Stimulated activated CD4-positive, alpha-beta T cell treated with anti-CD3 and anti-CD28 coated beads, Interleukin-12 subunit alpha, Interleukin-12 subunit beta, amount 100 ng/mL, for 48 hours (primary cell): ENCODE results near the gene RTN4.
A peak's percentile ranks its signal among the peaks of the same experiment; 100 is the strongest.

Source experiments
- DNase-seq, 3 donors: peaks; one replicate each; pipeline ENCODE4 v3.0.0-alpha.2; 2020; ENCODE audit warnings: low read depth in 2 of 3, low spot score in 1 of 3

RTN4 gene

GRCh38 chr2:55045780-55046179 lies 4.5 kb downstream of the RTN4 start:
- no peak for DNase-seq

GRCh38 chr2:55043841-55044240 lies 6.4 kb downstream of the RTN4 start:
- DNase-seq, result no peak

GRCh38 chr2:55038428-55038827 lies 11.8 kb downstream of the RTN4 start:
- no peak for DNase-seq

GRCh38 chr2:55035716-55036115 lies 14.5 kb downstream of the RTN4 start:
- no peak for DNase-seq

- no peak for DNase-seq
These were observed 16.3 kb downstream of the RTN4 start for GRCh38 chr2:55033921-55034320.

GRCh38 chr2:55033076-55033742 lies 17.0 kb downstream of the RTN4 start:
- DNase-seq, result no peak

GRCh38 chr2:55031505-55031904 lies 18.7 kb downstream of the RTN4 start:
- DNase-seq, result no peak

- DNase-seq, result no peak
These were observed 19.5 kb downstream of the RTN4 start for GRCh38 chr2:55030766-55031165.

- no peak for DNase-seq
These were observed 21.2 kb downstream of the RTN4 start for GRCh38 chr2:55029098-55029497.

GRCh38 chr2:55027226-55027625 lies 23.0 kb downstream of the RTN4 start:
- DNase-seq, result no peak

- no peak for DNase-seq
These were observed 24.0 kb downstream of the RTN4 start for GRCh38 chr2:55026202-55026601.

GRCh38 chr2:55025627-55026026 lies 24.6 kb downstream of the RTN4 start:
- DNase-seq, result no peak

- DNase-seq, result no peak
These were observed 25.2 kb downstream of the RTN4 start for GRCh38 chr2:55025082-55025481.

- no peak for DNase-seq
These were observed 27.8 kb downstream of the RTN4 start for GRCh38 chr2:55022476-55022875.

GRCh38 chr2:55019526-55020258 lies 30.6 kb downstream of the RTN4 start:
- no peak for DNase-seq

- DNase-seq, result no peak
These were observed 31.6 kb downstream of the RTN4 start for GRCh38 chr2:55018619-55019018.

GRCh38 chr2:55017880-55018279 lies 32.4 kb downstream of the RTN4 start:
- DNase-seq, result no peak

GRCh38 chr2:55017428-55017827 lies 32.8 kb downstream of the RTN4 start:
- no peak for DNase-seq

- peak in 2 of 3 donors; percentile 12 to 41 for DNase-seq
These were observed 35.0 kb downstream of the RTN4 start for GRCh38 chr2:55014962-55015939.

GRCh38 chr2:55013936-55014335 lies 36.3 kb downstream of the RTN4 start:
- no peak for DNase-seq

- no peak for DNase-seq
These were observed 37.4 kb downstream of the RTN4 start for GRCh38 chr2:55012672-55013484.
